Measurements from ENCODE around the gene ADGRA3. TPM values are rescaled to one million over a fixed set of nuclear protein-coding genes. Genes with fewer than 3 reads are reported as not detected.

The ADGRA3 gene
- total and polyA plus RNA-seq, 2 donors (not counting 3 experiments of a cell fraction or from before 2014, with no cell fraction given), result 17.2 to 36.2 TPM

DNA sequence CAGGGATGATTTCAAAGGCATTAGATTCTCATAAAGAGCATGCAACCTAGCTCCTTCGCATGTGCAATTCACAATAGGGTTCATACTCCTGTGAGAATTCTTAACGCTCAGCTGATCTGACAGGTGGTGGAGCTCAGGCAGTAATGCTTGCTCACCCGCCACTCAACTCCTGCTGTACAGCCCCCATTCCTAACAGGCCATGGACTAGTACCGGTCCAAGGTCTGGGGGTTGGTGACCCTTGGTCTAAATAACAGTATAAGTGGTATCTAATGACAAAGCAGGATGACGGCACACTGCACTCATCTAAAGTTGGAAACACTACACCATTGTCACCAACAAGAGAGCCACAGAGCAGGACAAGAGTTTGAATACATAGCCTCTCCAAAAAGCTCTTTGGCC lies 28.5 kb downstream of the ADGRA3 start:
- TF ChIP-seq, protein P1, sequence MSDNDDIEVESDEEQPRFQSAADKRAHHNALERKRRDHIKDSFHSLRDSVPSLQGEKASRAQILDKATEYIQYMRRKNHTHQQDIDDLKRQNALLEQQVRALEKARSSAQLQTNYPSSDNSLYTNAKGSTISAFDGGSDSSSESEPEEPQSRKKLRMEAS (IDR thresholded peaks at IDR 0.05; ENCODE audit: insufficient read depth, insufficient read length), result no peak
- TF ChIP-seq JUN (IDR thresholded peaks at IDR 0.05; ENCODE audit: borderline replicate concordance, insufficient read depth, insufficient read length, low read depth) (no peak), EZH2 (IDR thresholded peaks at IDR 0.05; ENCODE audit: borderline replicate concordance, low read depth, low read length, severe bottlenecking) (no peak), GATA2 (IDR thresholded peaks at IDR 0.05; ENCODE audit: insufficient read depth, insufficient read length, low read depth, low read length) (no peak), POLR2AphosphoS5 (IDR thresholded peaks at IDR 0.05; ENCODE audit: insufficient read depth, low read depth, low read length) (no peak), FOS (IDR thresholded peaks at IDR 0.05; ENCODE audit: borderline replicate concordance, insufficient read depth, low read length) (no peak), MYC (IDR thresholded peaks at IDR 0.05; ENCODE audit: low read depth, low read length) (no peak), POLR2A (IDR thresholded peaks at IDR 0.05; ENCODE audit: low read depth, low read length) (no peak)
- TF ChIP-seq, protein P2, sequence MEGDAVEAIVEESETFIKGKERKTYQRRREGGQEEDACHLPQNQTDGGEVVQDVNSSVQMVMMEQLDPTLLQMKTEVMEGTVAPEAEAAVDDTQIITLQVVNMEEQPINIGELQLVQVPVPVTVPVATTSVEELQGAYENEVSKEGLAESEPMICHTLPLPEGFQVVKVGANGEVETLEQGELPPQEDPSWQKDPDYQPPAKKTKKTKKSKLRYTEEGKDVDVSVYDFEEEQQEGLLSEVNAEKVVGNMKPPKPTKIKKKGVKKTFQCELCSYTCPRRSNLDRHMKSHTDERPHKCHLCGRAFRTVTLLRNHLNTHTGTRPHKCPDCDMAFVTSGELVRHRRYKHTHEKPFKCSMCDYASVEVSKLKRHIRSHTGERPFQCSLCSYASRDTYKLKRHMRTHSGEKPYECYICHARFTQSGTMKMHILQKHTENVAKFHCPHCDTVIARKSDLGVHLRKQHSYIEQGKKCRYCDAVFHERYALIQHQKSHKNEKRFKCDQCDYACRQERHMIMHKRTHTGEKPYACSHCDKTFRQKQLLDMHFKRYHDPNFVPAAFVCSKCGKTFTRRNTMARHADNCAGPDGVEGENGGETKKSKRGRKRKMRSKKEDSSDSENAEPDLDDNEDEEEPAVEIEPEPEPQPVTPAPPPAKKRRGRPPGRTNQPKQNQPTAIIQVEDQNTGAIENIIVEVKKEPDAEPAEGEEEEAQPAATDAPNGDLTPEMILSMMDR (IDR thresholded peaks at IDR 0.05; ENCODE audit: extremely low read depth in 1 of 2, insufficient read depth in 1 of 2, low read depth in 1 of 2, low read length in 2 of 2), result no peak
- ChIA-PET POLR2A (no interaction called here), CTCF (no interaction called here)
- no peaks in the 10 kb centered on the region for H3K27me3 ChIP-seq (ENCODE audit: control insufficient read depth in 2 of 2, insufficient read depth in 2 of 2, low read length in 2 of 2)
- no peak overlapping the region for H3K4me2 ChIP-seq (ENCODE audit: insufficient read depth, low read length)
- H2AFZ ChIP-seq (ENCODE audit: low read depth, low read length), result no peak overlapping the region
- H3K36me3 ChIP-seq (ENCODE audit: control insufficient read depth in 2 of 2, extremely low read depth in 1 of 2, insufficient read depth in 2 of 2, low read length in 2 of 2), result no peaks in the 10 kb centered on the region
- no peaks in the 10 kb centered on the region for H3K9me3 ChIP-seq (replicated peaks; ENCODE audit: control insufficient read depth, insufficient read depth, low read length)
- peaks cover 46% of the 10 kb centered on the region for H3K79me2 ChIP-seq (ENCODE audit: control insufficient read depth, insufficient read depth, low read length)
- no peak for DNase-seq (ENCODE audit: low read depth, low spot score)
- H3K9me1 ChIP-seq (replicated peaks; ENCODE audit: control insufficient read depth, extremely low read depth, insufficient read depth, low read length), result no peaks in the 10 kb centered on the region
- no peak overlapping the region for H3K4me3 ChIP-seq (replicated peaks in 1 of 3; ENCODE audit: insufficient read depth in 1 of 3, low read depth in 1 of 3, low read length in 3 of 3)
- no peaks in the 10 kb centered on the region for H3K4me1 ChIP-seq (ENCODE audit: control insufficient read depth, extremely low read depth, insufficient read depth, low read length)
- no peaks in the 10 kb centered on the region for H4K20me1 ChIP-seq (replicated peaks; ENCODE audit: control insufficient read depth, extremely low read depth, insufficient read depth, low read length)
- no TSS peak for BruUV-seq (replicated peaks)
- no peak overlapping the region for H3K27ac ChIP-seq (ENCODE audit: insufficient read depth, low read depth, low read length)
- FAIRE-seq, result no peak
- dilution Hi-C loops (cut with MboI; ENCODE audit: extremely low pct_ligation_motif_present, low sequenced_read_pairs), result no loop called here
- H3K9ac ChIP-seq (replicated peaks; ENCODE audit: extremely low read depth, insufficient read depth, low read length), result no peak overlapping the region
- intact Hi-C loops (cut with micrococcal nuclease), result no loop called here

All from endothelial cell of umbilical vein (primary cell).